Glomerular endothelial cell (primary cell): ENCODE results near the gene WNK4. TPM values are rescaled to one million over a fixed set of nuclear protein-coding genes. Genes with fewer than 3 reads are reported as not detected.
"Not testable (repeated sequence)": the region's sequence is repeated elsewhere in the genome, so short reads cannot be mapped to it uniquely, and the experiment has no call there.

Source experiments
- DNase-seq: peaks from one replicate; pipeline ENCODE4 v3.0.0-alpha.2; 2011; ENCODE audit warnings: low read depth, low spot score; ENCODE audit errors: extremely low read depth
- total RNA-seq: library from RNA; depleted of rRNA; stranded (reverse); fragments of >200 nt; gene quantifications from 2 replicates; pipeline ENCODE4 v1.2.3, GENCODE V29; 2015

Gene WNK4
- 8.8 and 10.4 TPM in 2 replicates for total RNA-seq

DNA sequence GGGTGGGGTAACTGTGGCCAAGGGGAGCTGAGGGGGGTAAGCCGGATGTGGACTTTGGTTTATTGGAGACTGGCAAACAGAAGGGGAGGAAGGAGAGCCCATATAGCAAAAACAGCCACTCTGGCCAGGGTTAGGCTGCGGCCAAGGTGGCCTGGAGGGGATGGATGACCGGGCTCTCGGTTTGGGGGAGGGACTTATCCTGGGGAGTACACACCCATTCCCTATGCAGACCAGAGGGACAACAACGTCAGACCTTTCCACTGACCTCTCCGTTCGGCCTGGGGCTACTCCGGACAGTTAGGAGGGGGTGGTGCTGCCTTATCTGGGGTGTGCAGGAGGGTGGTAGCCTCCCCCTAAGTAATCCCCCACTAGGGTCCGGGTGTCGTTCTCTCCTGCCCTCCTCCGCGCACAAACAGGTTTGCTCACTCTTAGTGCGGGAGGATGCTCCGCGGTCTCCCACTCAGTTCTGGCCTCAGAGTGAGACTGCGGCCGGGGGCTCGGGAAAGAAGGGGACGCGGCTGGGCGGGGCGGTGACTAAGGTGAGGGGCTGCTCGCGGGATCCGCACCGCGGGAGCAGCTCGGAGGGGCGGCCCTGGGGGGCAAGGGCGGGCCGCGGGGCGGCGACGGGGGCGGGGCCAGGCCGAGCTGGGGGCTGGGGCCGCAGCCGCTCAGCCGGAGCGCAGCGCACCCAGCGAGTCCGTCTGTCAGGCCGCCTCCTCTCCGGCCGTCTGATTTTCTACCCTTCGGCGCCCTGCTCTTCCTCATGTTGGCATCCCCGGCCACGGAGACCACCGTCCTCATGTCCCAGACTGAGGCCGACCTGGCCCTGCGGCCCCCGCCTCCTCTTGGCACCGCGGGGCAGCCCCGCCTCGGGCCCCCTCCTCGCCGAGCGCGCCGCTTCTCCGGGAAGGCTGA, at the start of gene WNK4:
TSS of gene WNK4 (plus strand) at position 675 of the 915 bp plus-strand sequence. CDS start at position 764, 89 bp downstream.
- no peak for DNase-seq

- no peak for DNase-seq
These were observed 39.7 kb upstream of the WNK4 start for GRCh38 chr17:42740699-42741098.

- DNase-seq: not testable (repeated sequence)
These were observed 37.5 kb upstream of the WNK4 start for GRCh38 chr17:42742916-42743315.

GRCh38 chr17:42743595-42744282, 36.7 kb upstream of the WNK4 start:
- DNase-seq: no peak

DNA sequence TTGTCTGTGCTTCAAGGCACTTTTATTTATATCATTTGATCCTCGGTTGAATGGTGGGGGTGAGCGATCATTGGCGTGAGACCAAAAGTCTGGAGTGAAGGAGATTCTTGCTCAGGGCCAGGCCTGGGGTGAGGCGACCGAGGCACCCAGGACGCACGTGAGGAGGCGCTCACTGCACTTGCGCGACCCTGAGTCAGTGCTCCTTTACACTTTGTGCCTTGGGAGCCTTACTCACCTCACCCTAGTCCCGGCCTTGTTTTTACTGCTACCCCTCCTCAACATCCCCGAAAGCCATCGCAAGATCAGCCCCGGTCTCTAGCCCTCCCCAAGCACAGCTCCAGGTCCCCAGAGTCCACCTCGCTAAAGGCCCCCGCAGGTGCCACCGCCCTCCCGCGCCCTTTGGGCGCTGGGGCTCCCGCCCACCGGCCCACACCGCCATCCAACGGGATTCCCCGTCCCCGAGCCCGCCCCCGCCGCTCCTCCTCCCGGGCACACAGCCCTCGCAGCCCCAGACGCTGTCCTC, 36.1 kb upstream of the WNK4 start:
- DNase-seq: no peak

DNA sequence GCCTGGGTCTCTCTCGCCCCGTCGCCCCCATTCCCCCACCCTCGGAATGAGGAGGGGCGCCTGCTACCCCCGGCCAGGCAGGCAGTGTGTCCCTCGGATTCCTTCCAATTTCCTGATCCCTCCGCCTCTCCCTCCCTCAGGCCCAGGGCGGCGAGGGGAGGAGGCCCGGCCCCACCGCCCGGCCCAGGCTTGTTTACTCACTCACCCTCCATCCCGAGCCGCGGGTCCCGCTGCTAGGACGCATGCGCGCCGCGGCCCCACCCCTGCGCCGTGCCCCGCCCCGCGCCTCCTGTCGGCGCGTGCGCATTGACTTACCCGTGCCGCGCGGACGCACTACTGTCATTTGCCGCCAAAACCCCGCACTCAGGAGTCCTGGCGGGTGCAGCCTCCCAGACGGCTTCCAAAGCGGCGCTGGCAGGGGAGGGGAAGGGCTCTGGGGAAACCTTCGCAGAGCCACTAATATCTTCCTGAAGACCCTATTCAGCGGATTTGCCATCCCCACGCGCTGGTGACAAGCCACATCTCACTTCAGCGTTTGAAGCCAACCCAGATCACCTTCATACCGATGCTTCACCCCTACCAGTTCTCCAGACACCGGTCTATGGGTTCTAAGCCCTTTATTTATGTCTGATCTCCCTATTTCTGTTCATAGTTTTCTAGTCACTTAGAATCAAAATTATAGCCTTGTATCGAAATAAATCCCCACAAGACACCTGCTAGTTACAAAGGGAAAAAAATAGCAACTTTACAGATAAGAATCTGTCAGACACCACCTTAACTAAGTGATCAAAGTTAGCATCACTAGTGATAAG, 35.4 kb upstream of the WNK4 start, which contains the start of gene EZH1:
TSS of gene EZH1 (minus strand) at position 235 of the 812 bp plus-strand sequence. CDS start 16,099 bp downstream, outside the sequence.
- DNase-seq: no peak

DNA sequence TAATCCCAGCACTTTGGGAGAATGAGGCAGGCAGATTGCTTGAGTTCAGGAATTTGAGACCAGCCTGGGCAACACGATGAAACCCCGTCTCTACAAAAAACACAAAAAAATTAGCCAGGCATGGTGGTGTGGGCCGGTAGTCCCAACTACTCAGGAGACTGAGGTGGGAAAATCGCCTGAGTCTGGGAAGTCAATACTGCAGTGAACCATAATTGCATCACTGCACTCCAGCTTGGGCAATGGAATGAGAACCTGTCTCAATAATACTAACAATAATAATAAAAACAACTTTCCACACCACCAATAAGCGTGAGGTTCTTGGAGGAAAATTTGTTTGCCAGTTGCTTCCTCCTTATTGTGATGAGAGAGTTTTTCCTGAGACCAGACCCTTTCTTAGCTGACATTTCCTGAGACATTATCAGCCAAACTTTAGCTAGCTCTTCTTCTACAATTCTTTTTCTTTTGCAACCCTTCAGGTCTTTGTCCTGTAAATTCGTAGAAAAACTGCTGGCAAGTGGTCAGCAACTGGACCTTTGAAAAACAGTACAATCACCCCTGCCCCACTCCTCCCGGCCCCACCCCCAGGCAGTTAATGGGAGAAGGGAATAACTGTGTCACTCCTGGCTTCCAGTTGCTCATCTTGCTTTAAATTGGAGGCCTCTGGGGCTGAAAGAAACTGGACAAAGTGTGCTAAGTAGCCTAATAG, 32.1 kb upstream of the WNK4 start:
- DNase-seq: no peak

- no peak for DNase-seq
These were observed 31.3 kb upstream of the WNK4 start for GRCh38 chr17:42748908-42749798.

DNA sequence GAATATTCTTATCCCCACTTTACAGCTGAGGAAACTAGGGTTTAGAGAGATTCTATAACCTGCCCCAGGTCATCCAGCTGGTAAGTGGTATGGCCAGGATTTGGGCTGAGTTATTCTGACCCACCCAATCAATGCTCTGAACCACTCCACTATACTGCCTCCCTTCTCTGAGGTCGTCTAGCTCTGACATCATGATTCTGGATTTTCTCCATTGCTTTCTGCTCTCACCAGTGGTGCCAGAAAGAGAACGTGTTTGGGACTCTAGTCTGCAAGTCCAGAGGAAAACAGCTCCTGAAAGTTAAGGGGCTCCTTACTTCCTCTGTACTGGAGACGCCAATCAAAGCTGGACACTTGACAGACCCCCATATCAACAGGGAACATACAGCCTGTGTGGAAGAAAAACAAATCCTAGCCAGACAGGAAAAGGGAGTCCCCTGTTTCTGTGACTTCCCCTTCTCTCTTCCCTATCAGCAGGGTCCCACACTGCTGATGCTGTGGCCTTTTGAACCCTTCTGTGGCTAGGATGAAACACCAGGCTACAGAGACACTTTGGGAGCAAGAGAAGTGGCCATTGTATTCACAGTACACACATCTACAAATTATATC, 29.6 kb upstream of the WNK4 start:
- DNase-seq: no peak

DNA sequence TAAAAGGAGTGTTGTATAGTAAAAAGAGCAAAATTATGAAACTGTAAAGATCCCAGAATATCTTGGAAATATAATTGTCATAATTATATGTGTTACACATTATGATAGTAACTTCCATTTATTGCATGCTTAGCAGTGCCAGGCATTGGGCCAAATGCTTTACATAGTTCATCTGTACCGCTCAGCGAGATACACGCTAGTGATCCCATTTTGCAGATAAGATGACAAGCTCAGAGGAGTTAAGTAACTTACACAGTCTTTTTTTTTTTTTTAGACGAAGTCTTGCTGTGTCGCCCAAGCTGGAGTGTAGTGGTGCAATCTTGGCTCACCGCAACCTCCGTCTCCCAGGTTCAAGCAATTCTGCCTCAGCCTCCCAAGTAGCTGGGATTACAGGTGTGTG, 28.8 kb upstream of the WNK4 start:
- no peak for DNase-seq

GRCh38 chr17:42754782-42755181, 25.6 kb upstream of the WNK4 start:
- no peak for DNase-seq

DNA sequence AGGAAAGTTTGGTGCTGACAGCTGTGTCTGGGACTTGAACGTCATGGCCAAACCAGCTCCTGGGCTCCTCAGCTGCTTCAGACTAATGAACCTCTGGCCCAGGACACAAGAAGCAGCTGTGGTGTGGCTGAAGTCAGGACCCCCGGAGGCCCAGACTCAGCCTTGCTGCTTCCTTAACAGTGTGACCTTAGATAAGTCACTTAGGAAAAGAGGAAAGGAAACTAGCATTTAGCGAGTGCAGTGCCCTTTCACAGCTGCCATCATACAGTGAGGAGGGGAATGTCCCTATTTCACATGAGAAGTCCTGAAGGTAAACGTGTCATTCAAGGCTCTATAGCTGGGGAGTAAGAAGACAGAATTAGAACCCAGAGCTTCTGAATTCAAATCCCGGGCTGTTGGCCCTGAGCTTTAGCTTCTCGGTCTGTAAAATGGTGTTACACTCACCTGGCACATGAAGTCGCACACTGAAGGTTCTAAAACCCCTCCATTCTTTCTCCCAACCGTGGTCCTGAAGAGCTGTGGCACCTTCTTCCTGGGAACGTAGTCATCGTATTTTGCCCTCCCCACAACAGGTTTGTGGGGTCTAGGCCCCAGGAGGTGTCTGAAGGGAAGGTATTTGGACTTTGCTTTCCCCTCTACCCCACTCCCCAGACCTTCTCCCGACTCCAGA, 20.3 kb upstream of the WNK4 start:
- no peak for DNase-seq

DNA sequence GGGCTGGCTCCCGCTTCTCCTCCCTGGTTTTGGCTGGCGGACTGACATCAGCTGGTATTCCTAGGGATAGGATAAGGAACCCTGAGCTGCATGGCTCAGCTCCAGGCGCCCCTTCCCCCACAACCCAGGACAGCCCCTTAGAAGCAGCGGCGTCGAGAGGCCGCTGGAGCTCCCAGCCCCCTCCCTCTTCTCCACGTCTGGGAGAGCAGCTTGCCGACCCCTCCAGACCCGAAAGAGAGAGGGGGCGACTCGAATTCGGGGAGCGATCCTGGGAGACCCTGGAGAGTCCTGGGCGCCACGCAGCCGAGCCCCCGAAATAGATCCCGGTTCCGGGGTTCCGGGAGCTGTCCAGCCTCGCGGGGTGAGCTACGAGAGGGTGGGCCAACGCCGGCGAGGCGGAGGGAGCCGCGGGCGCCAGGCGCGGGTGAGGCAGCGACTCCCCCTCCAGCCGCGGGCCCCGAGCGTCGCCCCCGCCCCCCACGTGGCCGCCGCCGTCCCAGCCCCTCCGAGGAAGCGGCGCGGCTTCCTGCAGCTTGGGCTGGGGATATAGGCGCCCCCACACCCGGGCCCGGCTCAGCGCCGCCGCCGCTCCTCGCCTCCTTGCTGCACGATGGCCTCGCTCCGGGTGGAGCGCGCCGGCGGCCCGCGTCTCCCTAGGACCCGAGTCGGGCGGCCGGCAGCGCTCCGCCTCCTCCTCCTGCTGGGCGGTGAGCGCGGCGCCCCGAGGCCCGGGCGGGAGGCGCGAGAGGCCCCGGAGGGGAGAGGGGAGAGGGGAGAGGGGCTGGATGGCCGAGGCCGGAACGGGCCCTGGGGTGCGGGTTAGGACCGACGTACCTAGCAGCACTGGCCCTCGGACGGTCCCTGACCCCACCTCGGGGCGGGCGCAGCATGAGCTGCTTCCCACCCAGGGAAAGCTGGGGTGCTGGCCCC, 19.5 kb upstream of the WNK4 start, which contains the start of gene RAMP2:
TSS of gene RAMP2 (plus strand) at position 576 of the 930 bp plus-strand sequence. CDS start at position 611, 35 bp downstream.
- DNase-seq: no peak

GRCh38 chr17:42761638-42762037, 18.8 kb upstream of the WNK4 start:
- DNase-seq: no peak

DNA sequence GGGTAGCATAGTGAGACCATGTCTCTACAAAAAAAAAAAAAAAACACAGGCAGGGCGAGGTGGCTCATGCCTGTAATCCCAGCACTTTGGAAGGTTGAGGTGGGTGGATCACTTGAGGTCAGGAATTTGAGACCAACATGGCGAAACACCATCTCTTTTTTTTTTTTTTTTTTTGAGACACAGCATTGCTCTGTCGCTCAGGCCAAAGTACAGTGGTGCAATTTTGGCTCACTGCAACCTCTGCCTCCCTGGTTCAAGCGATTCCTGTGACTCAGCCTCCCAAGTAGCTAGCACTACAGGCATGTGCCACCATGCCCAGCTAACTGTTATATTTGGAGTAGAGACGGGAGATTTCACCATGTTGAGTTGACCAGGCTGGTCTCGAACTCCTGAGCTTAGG, 14.3 kb upstream of the WNK4 start:
- no peak for DNase-seq

GRCh38 chr17:42767512-42767911, 12.9 kb upstream of the WNK4 start:
- DNase-seq: no peak

- not testable (repeated sequence) for DNase-seq
These were observed 12.4 kb upstream of the WNK4 start for GRCh38 chr17:42768006-42768405.
